Gastrocnemius medialis (tissue), 4 donors: Measurements from ENCODE around the gene DACT1.

ENCODE experiments used
- CTCF ChIP-seq, 5 experiments: fragments of 450-650 bp in 3 of 5; fragments of 200-600 bp in 2 of 5; sonication (generic) in 2 of 5; IDR thresholded peaks in 4 of 5; conservative IDR thresholded peaks in 1 of 5; 1 replicate in 4 of 5; 2 replicates in 1 of 5; pipeline ENCODE4 v1.5.1; 2016 to 2019; ENCODE audit warnings: antibody characterized with exemption in 5 of 5, mild to moderate bottlenecking in 3 of 5, moderate library complexity in 3 of 5
- POLR2A ChIP-seq, 2 donors: fragments of 450-650 bp; IDR thresholded peaks; one replicate each; pipeline ENCODE4 v1.6.1; 2017; ENCODE audit warnings: antibody characterized with exemption in 2 of 2, mild to moderate bottlenecking in 2 of 2, moderate library complexity in 2 of 2

DNA sequence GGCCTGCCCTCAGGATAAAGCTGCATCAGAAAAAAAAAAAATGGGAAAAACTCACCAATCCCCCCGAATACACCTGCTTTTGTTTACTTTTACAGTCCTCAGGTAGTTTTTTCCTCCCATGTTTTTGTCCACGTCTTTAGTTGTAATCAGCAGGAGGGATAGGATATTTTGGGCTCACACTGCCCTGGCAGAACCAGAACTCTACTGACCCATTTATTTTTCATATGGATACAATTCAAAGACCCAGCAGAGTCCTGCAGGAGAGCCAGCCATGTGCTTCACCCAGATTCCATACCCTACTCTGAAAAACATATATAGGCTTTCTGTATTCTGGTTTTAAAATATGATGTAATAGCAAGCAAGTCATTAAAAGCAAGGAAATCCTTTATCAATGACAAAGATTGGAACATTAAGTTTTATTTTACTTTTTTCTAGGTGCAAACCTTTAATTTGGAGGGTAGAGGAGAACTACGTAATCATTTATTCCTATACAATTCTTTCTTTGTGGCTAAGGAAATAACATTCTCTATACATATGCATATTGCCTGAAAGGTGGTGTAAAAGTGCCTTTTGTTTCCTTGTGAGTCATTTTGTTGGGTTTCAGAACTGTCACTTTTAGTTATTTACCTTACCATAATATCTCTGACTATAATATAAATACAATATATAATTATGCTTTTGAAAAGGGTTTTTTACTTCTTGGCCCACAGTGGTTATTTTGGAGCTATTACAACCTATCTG lies 19.1 kb downstream of the DACT1 start:
- TF ChIP-seq CTCF (IDR thresholded peaks at IDR 0.05 in 4 of 5, conservative IDR thresholded peaks at IDR 0.05 in 1 of 5), result no peak
- TF ChIP-seq POLR2A (IDR thresholded peaks at IDR 0.05), result no peak
